HepG2 (cell line): ENCODE data around the gene BPHL. TPM values are rescaled to one million over a fixed set of nuclear protein-coding genes. Genes with fewer than 3 reads are reported as not detected.

Source experiments
- AFF4 ChIP-seq: sonication (generic); formaldehyde crosslinking; IDR thresholded peaks from 2 replicates; pipeline ENCODE4 v1.4.0; 2020; ENCODE audit warnings: missing genetic modification reagents
- DNMT3B ChIP-seq: conservative IDR thresholded peaks from 2 replicates; pipeline ENCODE4 v1.6.1; 2016; ENCODE audit warnings: missing biosample characterization, control low read depth
- FOXK2 ChIP-seq: fragments of 450-650 bp; IDR thresholded peaks from 2 replicates; pipeline ENCODE4 v1.6.1; 2016
- KLF12 ChIP-seq: sonication (generic); formaldehyde crosslinking; IDR thresholded peaks from 2 replicates; pipeline ENCODE4 v1.4.0; 2020; ENCODE audit warnings: missing genetic modification reagents, borderline replicate concordance
- SMC3 ChIP-seq: IDR thresholded peaks from 2 replicates; pipeline ENCODE4 v1.6.1; 2011; ENCODE audit warnings: low read length, improper control_type of control experiment
- THAP7 ChIP-seq: sonication (generic); formaldehyde crosslinking; IDR thresholded peaks from 2 replicates; pipeline ENCODE4 v1.8.1; 2023; ENCODE audit warnings: mild to moderate bottlenecking, missing genetic modification reagents
- TSC22D2 ChIP-seq: sonication (generic); formaldehyde crosslinking; IDR thresholded peaks from 2 replicates; pipeline ENCODE4 v1.5.1; 2020; ENCODE audit warnings: missing genetic modification reagents, mild to moderate bottlenecking, borderline replicate concordance
- USF2 ChIP-seq, 2 experiments: sonication (generic) in 1 of 2; formaldehyde crosslinking in 1 of 2; IDR thresholded peaks; 2 replicates each; pipeline versions ENCODE4 v1.5.1 to v1.6.1; 2011 to 2020; ENCODE audit warnings: borderline replicate concordance in 1 of 2, low read depth in 1 of 2, low read length in 1 of 2, mild to moderate bottlenecking in 1 of 2, missing genetic modification reagents in 1 of 2, moderate library complexity in 1 of 2
- ZBTB38 ChIP-seq: sonication (generic); formaldehyde crosslinking; IDR thresholded peaks from 2 replicates; pipeline ENCODE4 v1.5.1; 2020; ENCODE audit warnings: mild to moderate bottlenecking, missing genetic modification reagents
- ZNF24 ChIP-seq: fragments of 450-650 bp; IDR thresholded peaks from 2 replicates; pipeline ENCODE4 v1.6.1; 2017; ENCODE audit warnings: antibody characterized with exemption, mild to moderate bottlenecking
- ZNF557 ChIP-seq: sonication (generic); formaldehyde crosslinking; IDR thresholded peaks from 2 replicates; pipeline ENCODE4 v1.4.0; 2020; ENCODE audit warnings: missing genetic modification reagents
- ZNF841 ChIP-seq: sonication (generic); formaldehyde crosslinking; IDR thresholded peaks from 2 replicates; pipeline ENCODE4 v1.8.1; 2023; ENCODE audit warnings: missing genetic modification reagents, borderline replicate concordance
- polyA plus RNA-seq, 8 experiments: library from polyadenylated mRNA; depleted of rRNA in 3 of 8; stranded (reverse) in 7 of 8; unstranded in 1 of 8; fragments of >200 nt; fragmentation: Illumina TruSeq in 4 of 8; extraction: Trizol in 4 of 8; gene quantifications; 2 replicates each; pipeline versions ENCODE4 v1.2.1 to v1.2.3, GENCODE V29; 2011 to 2016; ENCODE audit warnings: low read depth in 4 of 8, missing spikeins in 1 of 8, mixed read lengths in 1 of 8; ENCODE audit not compliant: insufficient read depth in 1 of 8
- total RNA-seq, 5 experiments: library from RNA; depleted of rRNA; stranded (reverse); fragments of >200 nt; fragmentation: Illumina TruSeq; extraction: Trizol; gene quantifications; 2 replicates each; pipeline ENCODE4 v1.2.3, GENCODE V29; 2016; ENCODE audit warnings: low read depth in 1 of 5

BPHL gene
- total and polyA plus RNA-seq, 2 of the 13 experiments (the other 11 are each of a cell fraction or from before 2014, with no cell fraction given) = 37.8 to 39.5 TPM

GRCh38 chr6:3147914-3148757, 29.6 kb downstream of the BPHL start (continued):
- TF ChIP-seq THAP7 (no peak), ZNF841 (no peak), SMC3 (peak; percentile 20; the same call in 1 of the 2 replicates), ZNF24 (no peak), USF2 (IDR thresholded peaks at IDR 0.05; ENCODE audit: low read depth, low read length) (no peak), USF2 (CRISPR knock-in tag; IDR thresholded peaks at IDR 0.05; ENCODE audit: borderline replicate concordance) (no peak), KLF12 (CRISPR knock-in tag) (no peak), ZNF557 (CRISPR knock-in tag) (no peak), FOXK2 (no peak), ZBTB38 (CRISPR knock-in tag) (no peak), AFF4 (CRISPR knock-in tag) (no peak), DNMT3B (CRISPR knock-in tag) (no peak), TSC22D2 (CRISPR knock-in tag) (no peak)
